Sigmoid colon (tissue), 4 donors: Measurements from ENCODE around the gene ECSCR.
"Not testable (repeated sequence)": the region's sequence is repeated elsewhere in the genome, so short reads cannot be mapped to it uniquely, and the experiment has no call there.

Experiments
- EP300 ChIP-seq, 4 donors: sonication (generic); formaldehyde crosslinking; IDR thresholded peaks; one replicate each; pipeline ENCODE4 v1.6.1; 2017; ENCODE audit warnings: antibody characterized with exemption in 4 of 4
- POLR2A ChIP-seq, 2 donors: fragments of 450-650 bp; IDR thresholded peaks; one replicate each; pipeline ENCODE4 v1.6.1; 2016; ENCODE audit warnings: antibody characterized with exemption in 2 of 2, mild to moderate bottlenecking in 2 of 2, moderate library complexity in 2 of 2
- POLR2AphosphoS5 ChIP-seq, 4 donors: sonication (generic); formaldehyde crosslinking; IDR thresholded peaks; one replicate each; pipeline ENCODE4 v1.6.1; 2017; ENCODE audit warnings: antibody characterized with exemption in 4 of 4
- TF ChIP-seq, protein P1 (sequence below), 4 experiments: fragments of 450-650 bp in 3 of 4; fragments of 200-600 bp in 1 of 4; IDR thresholded peaks; one replicate each; pipeline ENCODE4 v1.5.1; 2016 to 2019; ENCODE audit warnings: antibody characterized with exemption in 4 of 4, mild to moderate bottlenecking in 3 of 4, moderate library complexity in 2 of 4

DNA sequence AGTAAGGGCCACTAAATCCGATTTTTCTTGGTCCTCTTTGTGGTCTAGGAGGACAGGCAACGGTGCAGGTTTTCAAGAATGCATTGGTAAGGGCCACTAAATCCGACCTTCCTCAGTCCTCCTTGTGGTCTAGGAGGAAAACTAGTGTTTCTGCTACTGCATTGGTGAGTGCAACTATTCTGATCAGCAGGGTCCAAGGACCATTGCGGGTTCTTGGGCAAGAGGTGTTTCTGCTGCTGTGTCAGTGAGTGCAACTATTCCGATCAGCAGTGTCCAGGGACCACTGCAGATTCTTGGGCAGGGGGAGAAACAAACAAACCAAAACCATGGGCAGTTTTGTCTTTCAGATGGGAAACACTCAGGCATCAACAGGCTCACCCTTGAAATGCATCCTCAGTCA is 42.2 kb upstream of the ECSCR start:
- not testable (repeated sequence) for TF ChIP-seq POLR2A, POLR2AphosphoS5, EP300 (IDR thresholded peaks at IDR 0.05)
- TF ChIP-seq, protein P1, sequence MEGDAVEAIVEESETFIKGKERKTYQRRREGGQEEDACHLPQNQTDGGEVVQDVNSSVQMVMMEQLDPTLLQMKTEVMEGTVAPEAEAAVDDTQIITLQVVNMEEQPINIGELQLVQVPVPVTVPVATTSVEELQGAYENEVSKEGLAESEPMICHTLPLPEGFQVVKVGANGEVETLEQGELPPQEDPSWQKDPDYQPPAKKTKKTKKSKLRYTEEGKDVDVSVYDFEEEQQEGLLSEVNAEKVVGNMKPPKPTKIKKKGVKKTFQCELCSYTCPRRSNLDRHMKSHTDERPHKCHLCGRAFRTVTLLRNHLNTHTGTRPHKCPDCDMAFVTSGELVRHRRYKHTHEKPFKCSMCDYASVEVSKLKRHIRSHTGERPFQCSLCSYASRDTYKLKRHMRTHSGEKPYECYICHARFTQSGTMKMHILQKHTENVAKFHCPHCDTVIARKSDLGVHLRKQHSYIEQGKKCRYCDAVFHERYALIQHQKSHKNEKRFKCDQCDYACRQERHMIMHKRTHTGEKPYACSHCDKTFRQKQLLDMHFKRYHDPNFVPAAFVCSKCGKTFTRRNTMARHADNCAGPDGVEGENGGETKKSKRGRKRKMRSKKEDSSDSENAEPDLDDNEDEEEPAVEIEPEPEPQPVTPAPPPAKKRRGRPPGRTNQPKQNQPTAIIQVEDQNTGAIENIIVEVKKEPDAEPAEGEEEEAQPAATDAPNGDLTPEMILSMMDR (IDR thresholded peaks at IDR 0.05), result not testable (repeated sequence)
